Measurements from ENCODE around the gene LTBP1.

DNA sequence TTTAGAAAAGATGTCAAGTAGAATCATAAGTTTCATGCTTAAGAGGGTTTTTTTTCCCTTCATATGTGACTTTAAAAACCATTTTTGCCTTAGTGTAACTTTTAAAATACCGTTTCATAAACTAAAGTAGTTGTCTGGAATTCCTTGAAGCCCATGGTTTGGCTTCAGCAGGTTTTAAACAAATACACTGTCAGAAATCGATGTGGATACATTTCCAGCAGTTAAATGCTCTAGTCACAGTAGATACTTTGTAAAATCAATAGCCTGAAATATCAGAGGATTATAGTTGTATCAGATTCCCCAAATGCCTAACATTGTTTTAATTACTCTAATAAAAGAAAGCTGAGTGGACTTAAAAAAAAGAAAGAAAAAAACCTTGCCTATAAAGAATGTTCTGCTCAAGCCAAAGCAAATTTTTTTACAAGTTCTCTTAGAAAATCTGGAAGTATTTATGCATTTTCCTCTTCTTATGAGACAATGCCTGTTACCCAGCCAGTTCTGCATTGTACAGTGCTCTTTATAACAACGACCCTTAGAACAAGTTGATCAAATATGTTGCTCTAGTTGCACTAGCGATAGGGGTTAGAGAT, 260.5 kb downstream of the LTBP1 start:
- TF ChIP-seq, protein P1, sequence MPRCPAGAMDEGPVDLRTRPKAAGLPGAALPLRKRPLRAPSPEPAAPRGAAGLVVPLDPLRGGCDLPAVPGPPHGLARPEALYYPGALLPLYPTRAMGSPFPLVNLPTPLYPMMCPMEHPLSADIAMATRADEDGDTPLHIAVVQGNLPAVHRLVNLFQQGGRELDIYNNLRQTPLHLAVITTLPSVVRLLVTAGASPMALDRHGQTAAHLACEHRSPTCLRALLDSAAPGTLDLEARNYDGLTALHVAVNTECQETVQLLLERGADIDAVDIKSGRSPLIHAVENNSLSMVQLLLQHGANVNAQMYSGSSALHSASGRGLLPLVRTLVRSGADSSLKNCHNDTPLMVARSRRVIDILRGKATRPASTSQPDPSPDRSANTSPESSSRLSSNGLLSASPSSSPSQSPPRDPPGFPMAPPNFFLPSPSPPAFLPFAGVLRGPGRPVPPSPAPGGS (IDR thresholded peaks at IDR 0.05) = no peak
- no peak for TF ChIP-seq POLR2A (IDR thresholded peaks at IDR 0.05; ENCODE audit: low read length)
